Stimulated activated CD4-positive, alpha-beta T cell treated with anti-CD3 and anti-CD28 coated beads, Interleukin-2, amount 100 ng/mL, for 4 hours (primary cell): Measurements from ENCODE around the gene CREB3L4.

ENCODE experiments used
- DNase-seq: peaks from one replicate; pipeline ENCODE4 v3.0.0-alpha.2; 2020; ENCODE audit warnings: low read depth

CREB3L4 gene

GRCh38 chr1:153937331-153937730 is 30.4 kb upstream of the CREB3L4 start:
- no peak for DNase-seq

GRCh38 chr1:153938996-153939395 is 28.7 kb upstream of the CREB3L4 start:
- DNase-seq, result no peak

- DNase-seq, result no peak
Observed at GRCh38 chr1:153939476-153939875, 28.2 kb upstream of the CREB3L4 start.

- DNase-seq, result no peak
Observed at GRCh38 chr1:153940756-153941155, 26.9 kb upstream of the CREB3L4 start.

- DNase-seq, result no peak
Observed at GRCh38 chr1:153941826-153942725, 25.6 kb upstream of the CREB3L4 start.

- no peak for DNase-seq
Observed at GRCh38 chr1:153942766-153943549, 24.7 kb upstream of the CREB3L4 start.

GRCh38 chr1:153944005-153944826 is 23.5 kb upstream of the CREB3L4 start:
- DNase-seq, result no peak

GRCh38 chr1:153944827-153945117 is 22.9 kb upstream of the CREB3L4 start:
- DNase-seq, result no peak

GRCh38 chr1:153945131-153945794 is 22.4 kb upstream of the CREB3L4 start:
- DNase-seq, result peak; percentile 63

GRCh38 chr1:153945795-153946621 is 21.7 kb upstream of the CREB3L4 start:
- DNase-seq, result peak; percentile 57

GRCh38 chr1:153946622-153947241 is 21.0 kb upstream of the CREB3L4 start, which contains the start of gene DENND4B:
TSS of gene DENND4B (minus strand) at chr1:153946718. CDS start at chr1:153944374, 2,344 bp downstream.
- peak; percentile 64 for DNase-seq

- DNase-seq, result no peak
Observed at GRCh38 chr1:153951183-153951582, 16.5 kb upstream of the CREB3L4 start.

- DNase-seq, result no peak
Observed at GRCh38 chr1:153951801-153952200, 15.9 kb upstream of the CREB3L4 start.

GRCh38 chr1:153953859-153954365 is 13.8 kb upstream of the CREB3L4 start:
- DNase-seq, result no peak

- DNase-seq, result no peak
Observed at GRCh38 chr1:153954826-153955225, 12.9 kb upstream of the CREB3L4 start.

- no peak for DNase-seq
Observed at GRCh38 chr1:153956997-153957715, 10.5 kb upstream of the CREB3L4 start.

- no peak for DNase-seq
Observed at GRCh38 chr1:153957744-153958110, 10.0 kb upstream of the CREB3L4 start.

- DNase-seq, result peak; percentile 97
Observed at GRCh38 chr1:153958111-153958960, 9.4 kb upstream of the CREB3L4 start, which contains the start of gene CRTC2. TSS of gene CRTC2 (minus strand) at chr1:153958612. CDS start at chr1:153958497, 115 bp downstream.

- DNase-seq, result no peak
Observed at GRCh38 chr1:153958961-153959260, 8.8 kb upstream of the CREB3L4 start.
